Measurements from ENCODE around the gene LRSAM1.

DNA sequence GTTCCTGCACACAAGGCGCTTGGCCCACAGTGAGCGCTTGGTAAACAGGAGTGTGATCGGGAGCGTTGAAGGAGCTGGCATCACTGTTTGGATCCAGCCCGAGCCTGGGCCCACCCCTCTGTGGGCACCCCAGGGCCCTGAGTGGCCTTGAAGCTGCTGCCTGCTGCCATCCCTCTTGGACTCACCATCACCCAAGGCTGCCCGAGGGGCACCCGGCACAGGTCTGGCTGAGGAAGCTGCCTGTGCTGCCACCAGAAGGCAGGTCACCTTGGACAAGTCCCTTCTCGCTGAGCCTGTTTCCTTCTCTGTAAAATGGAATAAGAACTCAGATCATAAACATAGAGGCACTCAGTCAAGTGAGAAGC, 53.6 kb downstream of the LRSAM1 start:
- TF ChIP-seq, protein P1, sequence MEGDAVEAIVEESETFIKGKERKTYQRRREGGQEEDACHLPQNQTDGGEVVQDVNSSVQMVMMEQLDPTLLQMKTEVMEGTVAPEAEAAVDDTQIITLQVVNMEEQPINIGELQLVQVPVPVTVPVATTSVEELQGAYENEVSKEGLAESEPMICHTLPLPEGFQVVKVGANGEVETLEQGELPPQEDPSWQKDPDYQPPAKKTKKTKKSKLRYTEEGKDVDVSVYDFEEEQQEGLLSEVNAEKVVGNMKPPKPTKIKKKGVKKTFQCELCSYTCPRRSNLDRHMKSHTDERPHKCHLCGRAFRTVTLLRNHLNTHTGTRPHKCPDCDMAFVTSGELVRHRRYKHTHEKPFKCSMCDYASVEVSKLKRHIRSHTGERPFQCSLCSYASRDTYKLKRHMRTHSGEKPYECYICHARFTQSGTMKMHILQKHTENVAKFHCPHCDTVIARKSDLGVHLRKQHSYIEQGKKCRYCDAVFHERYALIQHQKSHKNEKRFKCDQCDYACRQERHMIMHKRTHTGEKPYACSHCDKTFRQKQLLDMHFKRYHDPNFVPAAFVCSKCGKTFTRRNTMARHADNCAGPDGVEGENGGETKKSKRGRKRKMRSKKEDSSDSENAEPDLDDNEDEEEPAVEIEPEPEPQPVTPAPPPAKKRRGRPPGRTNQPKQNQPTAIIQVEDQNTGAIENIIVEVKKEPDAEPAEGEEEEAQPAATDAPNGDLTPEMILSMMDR (IDR thresholded peaks at IDR 0.05; ENCODE audit: insufficient read depth, low read length, poor library complexity, severe bottlenecking): no peak
- TF ChIP-seq EZH2phosphoT487 (conservative IDR thresholded peaks at IDR 0.05; ENCODE audit: low read length): no peak

All from SU-DHL-6 (cell line).